Trophoblast cell (in vitro differentiated cells and primary cell): ENCODE data around the gene CEP63.

Source experiments
- DNase-seq, 2 donors: peaks; one replicate each; pipeline ENCODE4 v3.0.0-alpha.2; 2016
- H2AFZ ChIP-seq: 2 replicates; pipeline ENCODE4 v1.6.1; 2013; ENCODE audit warnings: low read length, moderate library complexity, mild to moderate bottlenecking; ENCODE audit not compliant: insufficient read depth, poor library complexity
- H2AK5ac ChIP-seq: 2 replicates; pipeline ENCODE4 v1.6.1; 2013; ENCODE audit warnings: mild to moderate bottlenecking, low read length
- H2BK120ac ChIP-seq: 2 replicates; pipeline ENCODE4 v1.6.1; 2013; ENCODE audit warnings: low read length, mild to moderate bottlenecking, moderate library complexity; ENCODE audit not compliant: insufficient read depth, poor library complexity
- H2BK12ac ChIP-seq: 2 replicates; pipeline ENCODE4 v1.6.1; 2013; ENCODE audit warnings: mild to moderate bottlenecking, low read length, moderate library complexity
- H2BK5ac ChIP-seq: 2 replicates; pipeline ENCODE4 v1.6.1; 2013; ENCODE audit warnings: low read length, low read depth, moderate library complexity, mild to moderate bottlenecking; ENCODE audit not compliant: poor library complexity
- H3K14ac ChIP-seq: 2 replicates; pipeline ENCODE4 v1.6.1; 2013; ENCODE audit warnings: mild to moderate bottlenecking, low read length
- H3K18ac ChIP-seq: 2 replicates; pipeline ENCODE4 v1.6.1; 2013; ENCODE audit warnings: mild to moderate bottlenecking, low read length
- H3K23ac ChIP-seq: 2 replicates; pipeline ENCODE4 v1.6.1; 2013; ENCODE audit warnings: low read length
- H3K27ac ChIP-seq: 2 replicates; pipeline ENCODE4 v1.5.1; 2013; ENCODE audit warnings: low read depth, mild to moderate bottlenecking, inconsistent platforms, low read length, moderate library complexity
- H3K27me3 ChIP-seq: 2 replicates; pipeline ENCODE4 v1.6.1; 2013; ENCODE audit warnings: inconsistent platforms, mild to moderate bottlenecking, low read length, moderate library complexity; ENCODE audit not compliant: insufficient read depth
- H3K36me3 ChIP-seq, 2 experiments: 1 replicate in 1 of 2; 2 replicates in 1 of 2; pipeline ENCODE4 v1.6.1; 2013; ENCODE audit warnings: low read length in 2 of 2, mild to moderate bottlenecking in 2 of 2, moderate library complexity in 1 of 2; ENCODE audit not compliant: insufficient read depth in 2 of 2, control insufficient read depth in 1 of 2
- H3K4ac ChIP-seq: 2 replicates; pipeline ENCODE4 v1.6.1; 2013; ENCODE audit warnings: low read depth, mild to moderate bottlenecking, low read length, moderate library complexity
- H3K4me1 ChIP-seq, 2 experiments: 1 replicate in 1 of 2; 2 replicates in 1 of 2; pipeline ENCODE4 v1.6.1; 2013; ENCODE audit warnings: low read length in 2 of 2, mild to moderate bottlenecking in 2 of 2, moderate library complexity in 1 of 2; ENCODE audit not compliant: insufficient read depth in 2 of 2, control insufficient read depth in 1 of 2
- H3K4me2 ChIP-seq: 2 replicates; pipeline ENCODE4 v1.6.1; 2013; ENCODE audit warnings: inconsistent platforms, mild to moderate bottlenecking, low read length, moderate library complexity
- H3K4me3 ChIP-seq: 2 replicates; pipeline ENCODE4 v1.5.1; 2013; ENCODE audit warnings: mild to moderate bottlenecking, low read depth, low read length, inconsistent platforms
- H3K79me1 ChIP-seq: one replicate; pipeline ENCODE4 v1.6.1; 2013; ENCODE audit warnings: low read length
- H3K79me2 ChIP-seq: 2 replicates; pipeline ENCODE4 v1.6.1; 2013; ENCODE audit warnings: low read length, mild to moderate bottlenecking; ENCODE audit not compliant: control insufficient read depth, insufficient read depth, poor library complexity
- H3K9ac ChIP-seq: 2 replicates; pipeline ENCODE4 v1.6.1; 2013; ENCODE audit warnings: mild to moderate bottlenecking, low read length
- H3K9me3 ChIP-seq: 2 replicates; pipeline ENCODE4 v1.6.1; 2013; ENCODE audit warnings: low read depth, mild to moderate bottlenecking, control low read depth, inconsistent platforms, low read length; ENCODE audit not compliant: insufficient read depth
- H4K12ac ChIP-seq: 2 replicates; pipeline ENCODE4 v1.6.1; 2013; ENCODE audit warnings: low read depth, mild to moderate bottlenecking, low read length, moderate library complexity
- H4K8ac ChIP-seq: 2 replicates; pipeline ENCODE4 v1.6.1; 2013; ENCODE audit warnings: low read depth, mild to moderate bottlenecking, low read length, moderate library complexity
- H4K91ac ChIP-seq: one replicate; pipeline ENCODE4 v1.6.1; 2013; ENCODE audit warnings: low read depth, mild to moderate bottlenecking, low read length, moderate library complexity
- WGBS: extraction: QIAGEN DNeasy Blood & Tissue Kit; methylation state at CpG from one replicate; pipeline ENCODE4 v1.1.7; 2013; ENCODE audit warnings: missing lambda C conversion rate; ENCODE audit not compliant: insufficient read length, insufficient coverage; ENCODE audit errors: extremely low coverage; 5-methylcytosine and 5-hydroxymethylcytosine counted together

The CEP63 gene

DNA sequence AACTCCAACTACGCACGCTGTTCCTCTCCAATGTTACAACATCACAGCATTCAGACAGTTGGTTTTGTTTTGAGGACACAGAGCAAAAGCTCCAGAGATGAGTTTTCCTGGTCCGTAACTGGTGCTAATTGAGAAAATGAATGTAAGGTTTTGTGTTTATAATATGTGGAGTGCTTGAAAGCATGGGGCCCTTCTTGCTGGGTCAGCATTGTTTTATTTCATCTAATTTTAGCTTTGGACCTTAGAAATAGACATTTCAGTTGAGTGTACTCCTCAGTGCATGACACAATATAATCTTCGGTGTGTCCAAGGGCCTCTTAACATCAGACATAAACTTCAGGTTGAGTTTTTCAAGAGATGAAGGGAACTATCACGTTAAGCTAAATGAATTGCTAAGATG is 37.2 kb upstream of the CEP63 start:
- no CpG with 5 or more reads among the region's 5 CpGs for WGBS
- no peak overlapping the region for H2AFZ ChIP-seq
- no peak for DNase-seq
- H2BK12ac ChIP-seq, result no peak overlapping the region
- no peak overlapping the region for H4K91ac ChIP-seq
- H2BK120ac ChIP-seq, result no peak overlapping the region
- H4K12ac ChIP-seq, result no peak overlapping the region
- H3K36me3 ChIP-seq, result no peaks in the 10 kb centered on the region
- no peaks in the 10 kb centered on the region for H3K27me3 ChIP-seq
- H3K27ac ChIP-seq, result no peak overlapping the region
- H3K9me3 ChIP-seq, result no peaks in the 10 kb centered on the region
- no peak overlapping the region for H4K8ac ChIP-seq
- no peak overlapping the region for H3K4ac ChIP-seq
- H3K18ac ChIP-seq, result no peak overlapping the region
- no peak overlapping the region for H3K14ac ChIP-seq
- no peak overlapping the region for H3K9ac ChIP-seq
- H3K79me1 ChIP-seq, result peaks cover 2% of the 10 kb centered on the region
- no peak overlapping the region for H3K4me3 ChIP-seq
- H3K4me1 ChIP-seq, result peaks cover 0 to 6% of the 10 kb centered on the region in 2 experiments
- H3K23ac ChIP-seq, result no peak overlapping the region
- H3K79me2 ChIP-seq, result no peaks in the 10 kb centered on the region
- H2AK5ac ChIP-seq, result no peak overlapping the region
- no peak overlapping the region for H3K4me2 ChIP-seq
- no peak overlapping the region for H2BK5ac ChIP-seq

GRCh38 chr3:134449277-134449676 is 36.6 kb upstream of the CEP63 start:
- H3K9me3 ChIP-seq, result no peaks in the 10 kb centered on the region
- no peak overlapping the region for H4K12ac ChIP-seq
- DNase-seq, result peak; percentile 42 to 67
- H3K9ac ChIP-seq, result no peak overlapping the region
- H3K4me2 ChIP-seq, result no peak overlapping the region
- H4K91ac ChIP-seq, result peak overlapping the region; percentile 3
- H3K23ac ChIP-seq, result no peak overlapping the region
- H3K27ac ChIP-seq, result no peak overlapping the region
- no peak overlapping the region for H3K4me3 ChIP-seq
- no peak overlapping the region for H2AFZ ChIP-seq
- no peak overlapping the region for H3K14ac ChIP-seq
- H3K79me1 ChIP-seq, result peaks cover 2% of the 10 kb centered on the region
- H3K27me3 ChIP-seq, result no peaks in the 10 kb centered on the region
- no peak overlapping the region for H4K8ac ChIP-seq
- H3K4me1 ChIP-seq, result peaks cover 0 to 6% of the 10 kb centered on the region in 2 experiments
- no peaks in the 10 kb centered on the region for H3K36me3 ChIP-seq
- no peaks in the 10 kb centered on the region for H3K79me2 ChIP-seq
- H3K18ac ChIP-seq, result no peak overlapping the region
- H2BK12ac ChIP-seq, result peak overlapping the region; percentile 2
- no peak overlapping the region for H2AK5ac ChIP-seq
- WGBS, result no CpG with 5 or more reads among the region's 2 CpGs
- no peak overlapping the region for H2BK120ac ChIP-seq
- no peak overlapping the region for H3K4ac ChIP-seq
- H2BK5ac ChIP-seq, result no peak overlapping the region

DNA sequence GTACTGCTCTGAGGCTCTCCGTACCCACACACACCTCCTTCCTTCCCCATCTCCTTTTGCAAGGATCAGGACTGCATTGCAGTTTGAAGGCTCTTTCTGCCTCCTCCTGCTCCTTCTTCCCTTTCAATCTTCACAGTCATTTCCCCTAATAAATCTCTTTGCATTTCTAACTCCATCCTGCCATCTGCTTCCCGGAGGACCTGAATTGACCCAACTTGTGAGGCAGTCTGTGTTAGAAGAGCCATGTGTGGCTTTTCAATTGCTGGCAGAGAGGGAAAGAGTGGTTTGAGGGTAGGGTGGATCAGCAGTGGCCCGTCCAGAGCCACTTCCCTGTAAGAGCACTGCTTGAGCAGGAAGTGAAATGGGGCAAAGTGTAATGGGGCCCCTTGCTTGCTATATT is 35.9 kb upstream of the CEP63 start:
- DNase-seq, result no peak
- no peak overlapping the region for H3K27ac ChIP-seq
- H3K79me2 ChIP-seq, result no peaks in the 10 kb centered on the region
- no peak overlapping the region for H3K4me2 ChIP-seq
- H2BK5ac ChIP-seq, result no peak overlapping the region
- H3K23ac ChIP-seq, result no peak overlapping the region
- H2AK5ac ChIP-seq, result no peak overlapping the region
- WGBS, result no CpG with 5 or more reads among the region's 3 CpGs
- no peak overlapping the region for H2AFZ ChIP-seq
- H3K36me3 ChIP-seq, result no peaks in the 10 kb centered on the region
- no peak overlapping the region for H3K18ac ChIP-seq
- H3K4ac ChIP-seq, result no peak overlapping the region
- no peaks in the 10 kb centered on the region for H3K9me3 ChIP-seq
- H2BK12ac ChIP-seq, result no peak overlapping the region
- no peak overlapping the region for H4K8ac ChIP-seq
- H4K91ac ChIP-seq, result peak overlapping the region; percentile 22
- H3K79me1 ChIP-seq, result peaks cover 2% of the 10 kb centered on the region
- H3K14ac ChIP-seq, result no peak overlapping the region
- no peaks in the 10 kb centered on the region for H3K27me3 ChIP-seq
- no peak overlapping the region for H4K12ac ChIP-seq
- no peak overlapping the region for H3K4me3 ChIP-seq
- H3K9ac ChIP-seq, result no peak overlapping the region
- peaks cover 0 to 6% of the 10 kb centered on the region in 2 experiments for H3K4me1 ChIP-seq
- no peak overlapping the region for H2BK120ac ChIP-seq

- Histone ChIP-seq H2BK5ac (no peak overlapping the region), H3K79me1 (no peaks in the 10 kb centered on the region), H3K27ac (no peak overlapping the region), H2BK12ac (no peak overlapping the region), H2BK120ac (no peak overlapping the region), H3K9ac (no peak overlapping the region), H3K79me2 (no peaks in the 10 kb centered on the region), H3K4me2 (no peak overlapping the region), H3K18ac (no peak overlapping the region), H3K4me1 (peaks cover 0 to 6% of the 10 kb centered on the region in 2 experiments), H2AK5ac (no peak overlapping the region), H4K8ac (no peak overlapping the region), H4K12ac (no peak overlapping the region), H3K14ac (no peak overlapping the region), H3K4me3 (no peak overlapping the region), H3K9me3 (no peaks in the 10 kb centered on the region), H3K4ac (no peak overlapping the region), H4K91ac (no peak overlapping the region), H3K23ac (no peak overlapping the region), H2AFZ (no peak overlapping the region), H3K36me3 (no peaks in the 10 kb centered on the region), H3K27me3 (no peaks in the 10 kb centered on the region)
- no CpG with 5 or more reads among the region's 6 CpGs for WGBS
- DNase-seq, result no peak
These were observed 32.2 kb upstream of the CEP63 start for GRCh38 chr3:134453631-134454030.
